GM15510 (cell line): ENCODE measurements around the gene TARBP2.
A peak's percentile ranks its signal among the peaks of the same experiment; 100 is the strongest.

Experiments
- POLR2A ChIP-seq: IDR thresholded peaks from 3 replicates; pipeline ENCODE4 v1.6.1; 2011; ENCODE audit warnings: borderline replicate concordance; ENCODE audit not compliant: insufficient read length; ENCODE audit errors: extremely low read depth

Gene TARBP2

GRCh38 chr12:53484686-53485575 is 16.2 kb upstream of the TARBP2 start:
- TF ChIP-seq POLR2A: no peak

- no peak for TF ChIP-seq POLR2A
Measured at GRCh38 chr12:53485955-53486735, 14.9 kb upstream of the TARBP2 start.

- TF ChIP-seq POLR2A: no peak
Measured at GRCh38 chr12:53486736-53487487, 14.2 kb upstream of the TARBP2 start.

DNA sequence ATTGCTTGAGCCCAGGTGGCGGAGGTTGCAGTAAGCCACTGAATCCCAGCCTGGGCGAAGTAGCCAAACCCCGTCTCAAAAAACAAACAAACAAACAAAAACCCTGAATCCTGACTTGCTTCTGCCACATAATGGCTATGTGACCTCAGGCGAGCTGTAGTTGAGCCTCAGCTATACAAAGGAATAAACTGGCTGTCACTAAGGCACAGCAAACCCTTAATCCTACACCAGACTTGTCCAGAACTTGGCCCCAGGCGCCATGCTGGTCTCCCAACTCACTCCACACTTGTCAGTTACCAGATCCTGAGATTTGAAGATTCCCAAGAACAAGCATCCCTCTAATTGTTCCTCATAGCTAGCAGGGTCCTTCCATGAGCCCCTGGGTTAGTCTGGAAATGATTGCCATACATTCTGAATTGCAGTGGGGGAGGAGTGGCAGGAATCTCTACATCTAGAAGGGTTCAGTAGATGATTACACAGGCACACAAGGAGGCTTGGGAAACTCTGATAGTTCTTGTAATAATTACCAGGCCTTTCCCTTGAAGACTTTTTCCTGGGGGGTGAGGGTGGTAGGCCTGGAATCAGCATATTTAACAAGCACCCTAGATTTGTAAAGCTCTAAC is 11.7 kb upstream of the TARBP2 start:
- no peak for TF ChIP-seq POLR2A

DNA sequence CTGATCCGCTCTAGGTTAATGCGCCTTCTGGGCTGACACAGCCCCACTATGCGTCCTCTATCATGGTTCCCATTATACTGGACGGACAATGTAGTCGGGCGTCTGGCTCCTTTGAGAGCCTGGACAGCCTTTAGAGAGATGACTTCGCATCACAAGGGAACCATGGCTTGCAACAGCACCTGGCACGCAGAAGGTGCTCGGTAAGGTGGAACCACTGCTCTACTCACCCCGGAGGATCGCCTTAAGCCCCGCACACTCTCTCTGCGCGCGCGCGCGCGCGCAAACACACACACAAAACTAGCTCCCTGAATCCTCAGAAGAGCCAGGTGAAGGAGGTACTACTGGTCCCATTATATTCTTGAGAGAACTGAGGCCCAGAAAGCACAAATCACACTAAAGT is 8.9 kb upstream of the TARBP2 start:
- TF ChIP-seq POLR2A: no peak

GRCh38 chr12:53492830-53493609 is 8.1 kb upstream of the TARBP2 start:
- TF ChIP-seq POLR2A: peak; percentile 84

DNA sequence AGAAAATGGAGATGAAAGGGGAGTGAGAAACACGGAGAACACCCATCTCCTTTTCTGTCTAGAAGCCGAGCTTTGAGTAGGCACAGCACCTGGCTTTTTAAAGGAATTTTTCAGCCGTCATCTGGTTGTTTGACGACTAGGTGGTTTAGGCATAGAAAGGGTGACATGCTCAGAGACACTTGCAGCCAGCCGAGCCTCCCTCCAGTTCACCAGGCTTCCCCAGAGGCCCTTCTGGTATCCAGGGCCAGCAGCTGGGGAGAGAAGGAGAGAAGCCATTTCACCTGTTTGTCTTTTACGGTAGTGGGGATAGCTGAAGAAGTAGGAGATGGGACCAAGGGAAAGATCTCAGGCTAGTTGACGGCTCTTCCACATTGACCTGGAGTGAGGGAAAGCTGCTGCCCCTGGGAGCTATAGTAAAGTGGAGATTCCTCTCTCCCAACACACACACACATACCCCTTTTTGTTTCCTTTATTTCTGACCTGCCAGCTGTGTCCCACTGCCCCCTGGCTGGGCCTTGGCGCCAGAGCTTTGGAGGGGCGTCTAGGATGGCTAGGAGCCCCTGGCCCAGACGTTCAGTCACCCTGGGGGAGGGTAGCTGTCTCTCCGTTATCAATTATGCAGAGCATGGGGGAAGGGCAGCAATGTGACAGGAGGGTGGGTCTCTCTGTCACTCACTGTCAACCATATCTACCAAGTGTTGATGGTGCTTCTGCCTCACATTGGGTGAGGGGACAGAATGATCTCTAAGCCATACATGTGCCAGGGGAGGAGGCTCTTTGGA is 7.3 kb upstream of the TARBP2 start:
- TF ChIP-seq POLR2A: no peak

DNA sequence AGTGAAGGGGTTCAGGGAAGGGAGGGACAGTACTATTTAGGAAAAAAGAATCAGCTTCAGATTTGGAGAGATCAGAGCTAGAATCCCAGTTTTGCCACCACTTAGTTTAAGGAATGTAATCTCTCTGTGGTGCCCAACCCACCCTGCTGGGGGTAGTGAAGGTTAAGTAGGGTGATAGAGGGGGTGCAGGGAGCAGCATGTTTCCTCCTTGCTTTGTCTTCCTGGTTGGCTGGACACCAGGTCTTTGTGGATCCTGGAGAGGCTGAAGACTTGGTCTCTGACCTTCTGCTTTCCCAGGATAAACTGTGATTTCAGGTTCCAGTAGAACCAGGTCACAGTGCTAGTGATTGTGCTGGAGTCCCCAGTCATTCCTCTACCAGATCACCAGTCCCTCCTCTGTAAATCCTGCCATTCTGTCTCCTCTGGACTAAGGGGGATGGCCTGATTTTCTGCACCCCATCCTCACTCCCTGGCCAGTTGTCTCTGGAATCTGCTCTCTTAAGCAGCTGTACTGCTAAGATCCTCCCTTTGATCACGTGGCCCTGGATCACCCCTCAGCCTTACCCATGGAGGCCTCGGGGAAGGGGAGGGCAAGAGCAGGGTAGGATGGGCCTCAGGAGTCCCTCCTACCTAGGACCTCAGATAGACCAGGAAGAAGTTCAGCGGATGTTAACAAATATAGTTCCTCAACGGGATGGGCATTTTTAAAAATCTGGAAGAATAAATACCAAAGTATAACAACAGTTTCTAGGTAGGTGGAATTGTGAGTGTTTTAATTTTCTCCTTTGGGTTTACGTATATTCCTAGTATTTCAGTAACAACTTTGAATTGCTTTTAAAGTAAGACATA is 5.0 kb upstream of the TARBP2 start:
- no peak for TF ChIP-seq POLR2A

- no peak for TF ChIP-seq POLR2A
Measured at GRCh38 chr12:53496752-53497032, 4.4 kb upstream of the TARBP2 start.

DNA sequence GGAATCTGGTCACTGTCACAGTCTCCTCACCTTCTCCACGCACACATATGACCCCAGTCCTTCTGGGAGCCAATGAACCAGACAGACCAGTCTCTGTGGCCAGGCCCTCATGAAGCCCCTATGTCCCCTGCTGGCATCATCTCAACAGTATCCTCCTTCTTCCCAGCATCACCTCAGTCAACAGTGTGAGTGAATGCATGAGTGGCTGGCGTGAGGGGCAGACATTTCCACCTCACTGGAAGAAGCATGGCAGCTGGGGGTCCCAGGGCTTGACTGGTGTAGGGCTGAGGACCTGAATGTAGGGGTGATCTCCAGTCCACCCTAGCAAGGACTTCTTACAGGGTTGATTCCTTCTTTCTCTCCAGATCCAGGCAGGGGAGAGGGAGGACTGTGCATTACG is 3.6 kb upstream of the TARBP2 start:
- TF ChIP-seq POLR2A: no peak

- no peak for TF ChIP-seq POLR2A
Measured at GRCh38 chr12:53498235-53498630, 2.9 kb upstream of the TARBP2 start.

DNA sequence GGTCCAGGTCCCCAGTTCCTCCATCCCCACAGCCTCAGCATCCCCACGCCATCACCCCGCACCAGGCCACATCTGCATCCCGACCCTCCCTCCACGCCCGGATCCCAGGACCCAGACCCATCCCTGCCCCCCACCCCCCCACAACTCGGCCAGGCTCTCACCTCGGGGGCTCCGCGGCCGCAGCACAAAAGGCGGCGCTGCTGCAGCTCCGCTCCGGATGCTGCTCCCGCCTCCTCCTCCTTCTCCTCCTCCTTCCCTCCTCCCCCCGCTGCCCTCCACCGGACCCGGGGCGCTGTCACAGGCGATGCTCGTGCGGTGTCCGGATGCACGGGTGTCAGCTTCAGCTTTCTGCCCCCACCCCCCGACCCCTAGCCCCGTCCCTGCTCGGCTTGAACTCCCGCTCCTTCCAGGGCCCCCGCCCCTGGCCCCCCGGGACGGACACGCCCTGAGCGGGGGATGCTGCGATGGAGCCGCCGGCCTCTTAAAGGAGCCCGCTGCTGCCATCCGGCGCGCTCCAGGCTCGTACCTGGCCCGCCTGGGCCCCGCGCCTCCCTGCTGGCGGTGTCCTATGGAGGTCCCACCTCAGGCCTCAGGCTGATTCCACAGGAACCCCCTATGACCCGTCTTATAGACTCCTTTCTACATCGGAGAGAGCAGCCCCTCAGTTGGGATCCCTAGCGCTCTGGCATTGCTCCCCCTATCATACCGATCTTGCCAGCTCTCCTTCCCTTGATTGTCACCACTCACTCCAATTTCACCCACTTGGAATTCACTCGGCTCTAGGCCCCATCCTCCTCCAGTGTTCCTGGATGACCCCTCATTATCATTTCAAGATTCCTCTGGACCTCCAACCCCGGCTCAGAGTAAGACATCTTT is 1.6 kb upstream of the TARBP2 start, which contains the start of gene MAP3K12:
Gene MAP3K12, minus strand, starts transcription at position 193 of the 876 bp plus-strand sequence. CDS start 12,067 bp downstream, outside the sequence.
- peak; percentile 38 for TF ChIP-seq POLR2A

- peak; percentile 71 for TF ChIP-seq POLR2A
Measured at GRCh38 chr12:53500142-53500775, 824 bp upstream of the TARBP2 start.
